ENCODE data around the gene POP4.
"Not testable (repeated sequence)": the region's sequence is repeated elsewhere in the genome, so short reads cannot be mapped to it uniquely, and the experiment has no call there.

POP4 gene, protein sequence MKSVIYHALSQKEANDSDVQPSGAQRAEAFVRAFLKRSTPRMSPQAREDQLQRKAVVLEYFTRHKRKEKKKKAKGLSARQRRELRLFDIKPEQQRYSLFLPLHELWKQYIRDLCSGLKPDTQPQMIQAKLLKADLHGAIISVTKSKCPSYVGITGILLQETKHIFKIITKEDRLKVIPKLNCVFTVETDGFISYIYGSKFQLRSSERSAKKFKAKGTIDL

DNA sequence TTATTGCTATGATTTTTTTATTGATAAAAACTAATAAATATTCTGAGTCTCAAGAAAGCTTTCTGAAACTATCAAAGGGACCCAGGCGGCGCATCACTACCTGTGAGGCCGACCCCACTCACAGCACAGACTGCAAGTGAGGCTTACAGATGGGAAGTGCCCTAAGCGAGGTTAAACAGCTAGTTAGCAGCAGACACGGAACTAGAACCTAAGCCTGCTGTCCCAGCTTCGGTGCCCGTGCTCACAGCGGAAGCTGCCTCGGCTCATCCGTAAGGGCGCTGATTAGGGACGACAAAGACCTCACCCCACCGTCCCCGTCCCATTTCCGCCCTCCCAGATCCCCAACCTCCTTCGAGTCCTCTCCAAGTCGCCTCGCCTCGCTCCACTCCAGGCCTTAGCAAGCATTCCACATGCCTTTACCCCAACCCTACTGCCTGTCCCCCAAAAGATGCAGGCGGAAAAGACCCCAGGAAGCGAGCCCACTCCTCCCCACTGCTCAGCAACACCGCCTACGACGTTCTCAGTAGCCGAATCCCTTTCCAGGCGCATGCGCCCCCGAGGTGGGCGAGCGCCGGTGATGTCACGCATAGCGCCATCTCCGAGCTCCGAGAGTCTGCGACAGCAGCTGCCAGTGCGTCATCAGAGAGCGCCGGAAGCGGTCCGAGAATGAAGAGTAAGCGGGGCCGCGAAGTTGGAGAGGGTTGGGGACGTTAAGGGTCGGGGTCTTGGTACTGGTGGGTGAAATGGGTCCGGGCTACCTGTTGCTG is at the start of gene POP4:
TSS of gene POP4 (plus strand) at position 631 of the 767 bp plus-strand sequence. CDS start at position 667, 36 bp downstream.
- peak; percentile 93 for DNase-seq

DNA sequence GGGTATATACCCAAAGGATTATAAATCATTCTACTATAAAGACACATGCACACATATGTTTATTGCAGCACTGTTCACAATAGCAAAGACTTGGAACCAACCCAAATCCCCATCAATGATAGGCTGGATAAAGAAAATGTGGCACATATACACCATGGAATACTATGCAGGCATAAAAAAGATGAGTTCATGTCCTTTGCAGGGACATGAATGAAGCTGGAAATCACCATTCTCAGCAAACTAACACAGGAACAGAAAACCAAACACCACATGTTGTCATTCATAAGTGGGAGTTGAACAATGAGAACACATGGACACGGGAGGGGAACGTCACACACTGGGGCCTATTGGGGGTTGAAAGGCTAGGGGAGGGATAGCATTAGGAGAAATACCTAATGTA is 47.0 kb upstream of the POP4 start:
- not testable (repeated sequence) for DNase-seq

DNA sequence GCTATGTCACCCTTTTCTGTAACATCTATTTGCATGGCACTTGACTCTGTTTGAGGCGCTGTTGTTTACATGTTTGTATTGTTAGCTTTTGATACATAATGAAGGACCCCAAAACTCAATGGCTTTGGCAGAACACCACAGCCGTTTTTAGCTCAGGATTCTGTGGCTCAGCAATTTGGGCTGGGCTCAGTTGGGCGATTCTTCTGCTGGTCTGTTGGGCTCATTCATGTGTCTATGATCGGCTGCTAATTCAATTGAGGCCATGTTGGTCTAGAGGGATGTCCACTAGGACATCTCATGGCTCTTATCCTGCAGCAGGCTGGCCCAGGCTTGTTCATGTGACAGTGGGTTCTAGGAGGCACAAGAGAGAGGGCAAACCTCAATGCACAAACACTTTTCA is 46.3 kb upstream of the POP4 start:
- no peak for DNase-seq

DNA sequence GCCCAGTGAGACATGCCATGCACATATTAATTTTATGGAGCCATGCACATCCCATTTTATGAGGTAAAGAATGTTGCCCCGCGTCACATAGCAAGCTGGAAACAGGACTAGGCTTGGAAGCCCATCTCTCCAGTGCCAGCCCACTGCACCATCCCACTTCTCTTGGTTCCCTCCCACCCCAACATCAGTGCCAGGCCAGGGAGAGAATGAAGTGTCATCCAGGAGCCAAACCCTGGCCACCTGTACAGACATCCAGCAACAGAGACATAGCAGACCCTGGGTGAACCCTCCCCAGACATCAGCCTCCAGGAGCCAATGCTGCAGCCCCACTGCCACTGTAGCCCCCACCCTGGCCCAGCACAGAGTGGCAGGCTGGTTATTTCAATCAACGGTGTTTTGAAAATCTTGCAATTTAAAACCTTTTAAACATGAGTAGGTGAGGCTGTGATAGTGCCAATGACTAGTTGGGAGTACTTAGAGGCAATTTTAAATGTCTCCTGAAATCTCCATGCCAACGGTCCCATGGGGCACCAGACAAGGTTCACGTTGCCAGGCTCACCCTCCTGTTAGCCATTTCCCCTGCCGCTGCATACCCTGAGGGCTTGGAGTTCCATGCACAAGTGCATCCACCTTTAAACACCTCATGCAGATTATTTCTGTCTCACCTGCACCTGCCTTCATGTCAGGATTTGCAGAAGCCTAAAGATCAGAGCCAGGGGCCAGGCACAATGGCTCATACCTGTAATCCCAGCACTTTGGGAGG is 45.6 kb upstream of the POP4 start:
- peak; percentile 93 for DNase-seq

DNA sequence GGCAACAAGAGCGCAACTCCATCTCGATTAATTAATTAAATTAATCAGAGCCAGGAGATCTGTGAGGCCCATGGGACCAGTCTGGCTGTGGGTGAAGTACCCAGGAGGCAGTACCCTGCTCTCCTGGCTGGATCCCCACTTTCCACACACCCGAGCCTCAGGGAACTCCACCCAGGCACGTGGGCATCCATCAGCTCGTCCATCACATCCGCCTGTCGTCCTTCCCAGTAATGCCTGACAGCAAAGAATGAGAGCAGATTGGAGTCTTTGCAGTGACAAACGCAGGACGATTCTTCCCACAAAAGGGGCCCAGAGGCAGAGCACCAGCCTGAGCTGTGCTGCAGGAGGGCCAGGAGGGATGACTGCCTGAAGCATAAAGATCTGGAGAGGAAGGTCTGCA is 44.5 kb upstream of the POP4 start:
- DNase-seq = no peak

DNA sequence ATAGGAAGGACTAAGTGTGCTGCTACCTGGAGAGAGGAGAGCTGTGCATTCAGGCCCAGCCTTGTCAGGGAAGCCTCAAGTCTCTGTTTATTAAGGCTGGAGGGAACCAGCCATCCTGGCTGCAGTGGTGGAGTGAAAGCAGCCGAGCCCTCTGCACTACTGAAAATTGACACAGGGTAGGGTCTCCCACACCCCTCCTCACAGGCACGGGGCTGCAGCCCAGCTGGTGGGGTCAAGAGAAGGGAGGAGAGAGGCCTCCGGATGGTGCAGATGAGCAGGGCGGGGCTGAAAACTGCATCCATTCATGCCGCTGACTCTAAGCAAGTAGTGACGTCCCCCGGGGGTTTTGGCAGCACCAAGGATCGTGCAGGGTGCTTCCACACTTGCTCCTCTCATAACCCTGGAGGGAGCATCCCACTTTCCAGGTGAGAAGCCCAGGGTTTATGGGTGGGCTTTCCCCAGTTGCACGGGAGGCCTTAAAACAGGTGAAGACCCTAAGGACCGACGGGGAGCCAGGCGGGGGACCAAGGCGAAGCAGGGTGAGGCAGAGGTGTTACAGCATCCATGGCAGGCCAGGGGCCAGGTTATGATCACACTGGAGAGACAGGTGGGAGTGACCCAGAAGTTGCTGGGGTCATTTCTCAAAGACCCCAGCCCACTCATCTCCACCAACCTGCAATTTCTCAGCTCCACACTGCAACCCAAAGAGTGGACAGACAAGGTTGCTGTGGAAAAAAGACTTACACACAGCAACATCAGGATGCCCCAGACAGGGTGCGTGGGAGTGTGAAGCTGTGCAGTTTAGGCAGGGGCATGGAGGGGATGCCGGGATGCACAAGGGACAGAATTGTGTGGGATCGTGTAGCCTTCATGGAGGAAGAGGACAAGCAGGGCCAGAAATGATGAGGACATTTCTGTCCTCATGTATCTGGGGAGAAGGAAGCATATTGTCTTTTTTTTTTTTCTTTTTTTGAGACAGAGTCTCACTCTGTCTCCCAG is 43.5 kb upstream of the POP4 start:
- DNase-seq = no peak

DNA sequence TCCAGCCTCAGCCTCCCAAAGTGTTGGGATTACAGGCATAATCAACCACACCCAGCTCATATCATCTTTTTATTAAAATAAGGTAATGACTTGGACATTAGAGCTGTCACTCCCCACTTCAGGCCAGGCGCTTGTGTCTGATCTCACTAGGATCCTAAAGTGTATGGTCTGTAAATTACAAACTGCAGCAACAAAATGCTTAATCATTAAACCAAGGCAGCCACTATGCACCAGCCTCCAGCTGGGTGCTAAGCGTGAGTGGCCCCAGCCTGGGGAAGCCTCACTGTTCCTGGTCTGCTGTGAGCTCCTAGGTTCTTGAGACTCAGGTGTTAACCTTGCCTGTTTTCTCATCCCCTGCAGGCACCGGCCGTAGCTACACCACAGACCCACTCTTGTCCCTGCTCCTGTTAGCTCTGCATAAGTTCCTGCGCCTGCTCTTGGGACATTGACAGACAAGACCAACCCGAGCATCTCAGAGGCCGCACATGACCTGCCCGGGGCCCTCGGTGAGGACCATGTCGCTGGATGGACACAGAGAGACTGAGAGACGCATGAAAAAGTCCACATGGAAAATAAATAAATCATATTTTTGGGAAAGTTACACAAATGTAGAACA is 42.5 kb upstream of the POP4 start:
- no peak for DNase-seq

DNA sequence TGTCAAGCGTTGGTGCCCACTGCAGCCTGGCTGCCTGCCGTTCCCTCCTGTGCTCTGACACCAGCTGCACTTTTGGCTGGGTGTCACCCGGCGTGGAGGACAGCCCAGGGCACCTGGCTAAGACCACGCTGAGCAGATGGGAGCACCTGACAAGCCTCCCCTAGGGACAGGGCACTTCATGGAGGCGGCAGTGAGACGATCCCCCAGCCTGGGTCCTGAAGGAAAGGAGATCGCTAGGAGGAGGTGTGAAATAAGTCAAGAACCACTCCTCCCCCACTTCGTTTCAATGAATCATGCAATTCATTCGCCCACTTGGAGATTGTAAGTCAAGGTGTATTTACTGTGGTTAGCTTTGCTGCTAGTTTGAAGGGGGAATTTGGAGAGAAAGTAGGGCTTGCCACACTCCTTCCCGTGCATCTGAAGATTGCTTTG is 41.5 kb upstream of the POP4 start:
- DNase-seq = peak; percentile 75

DNA sequence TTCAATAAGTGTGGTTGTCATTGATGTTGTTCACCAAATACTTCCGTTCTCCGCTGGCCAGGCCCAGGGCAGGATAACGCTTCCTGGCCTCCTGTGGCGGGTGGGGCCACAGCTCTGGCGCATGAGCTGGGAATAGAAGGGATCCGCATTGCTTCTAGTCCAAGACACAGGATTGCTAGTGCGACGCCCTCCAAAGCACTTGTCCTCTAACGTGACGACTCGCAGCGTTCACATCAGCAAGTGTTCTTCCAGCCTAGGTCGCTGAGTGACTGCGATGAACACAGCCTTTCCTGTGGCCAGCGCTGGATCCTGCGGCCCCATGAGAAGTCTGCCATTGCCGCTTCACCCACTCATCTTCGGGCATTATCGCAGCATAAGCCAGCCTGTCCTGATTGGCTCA is 40.9 kb upstream of the POP4 start:
- no peak for DNase-seq

DNA sequence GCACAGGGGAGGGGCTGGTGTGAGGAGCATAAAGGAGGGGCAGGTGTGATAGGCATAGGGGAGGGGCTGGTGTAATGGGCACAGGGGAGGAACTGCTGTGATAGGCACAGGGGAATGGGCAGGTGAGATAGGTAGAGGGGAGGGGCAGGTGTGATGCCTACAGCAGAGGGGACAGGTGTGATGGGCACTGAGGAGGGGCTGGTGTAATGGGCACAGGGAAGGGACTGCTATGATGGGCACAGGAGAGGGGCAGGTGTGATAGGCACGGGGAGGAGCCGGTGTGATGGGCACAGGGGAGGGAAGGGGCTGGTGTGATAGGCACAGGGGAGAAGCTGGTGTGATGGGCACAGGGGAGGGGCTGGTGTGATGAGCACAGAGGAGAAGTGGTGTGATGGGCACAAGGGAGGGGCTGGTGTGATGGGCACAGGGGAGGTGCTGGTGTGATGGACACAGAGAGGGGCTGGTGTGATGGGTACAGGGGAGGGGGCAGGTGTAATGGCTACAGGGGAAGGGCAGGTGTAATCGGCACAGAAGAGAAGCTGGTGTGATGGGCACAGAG is 39.5 kb upstream of the POP4 start:
- no peak for DNase-seq

DNA sequence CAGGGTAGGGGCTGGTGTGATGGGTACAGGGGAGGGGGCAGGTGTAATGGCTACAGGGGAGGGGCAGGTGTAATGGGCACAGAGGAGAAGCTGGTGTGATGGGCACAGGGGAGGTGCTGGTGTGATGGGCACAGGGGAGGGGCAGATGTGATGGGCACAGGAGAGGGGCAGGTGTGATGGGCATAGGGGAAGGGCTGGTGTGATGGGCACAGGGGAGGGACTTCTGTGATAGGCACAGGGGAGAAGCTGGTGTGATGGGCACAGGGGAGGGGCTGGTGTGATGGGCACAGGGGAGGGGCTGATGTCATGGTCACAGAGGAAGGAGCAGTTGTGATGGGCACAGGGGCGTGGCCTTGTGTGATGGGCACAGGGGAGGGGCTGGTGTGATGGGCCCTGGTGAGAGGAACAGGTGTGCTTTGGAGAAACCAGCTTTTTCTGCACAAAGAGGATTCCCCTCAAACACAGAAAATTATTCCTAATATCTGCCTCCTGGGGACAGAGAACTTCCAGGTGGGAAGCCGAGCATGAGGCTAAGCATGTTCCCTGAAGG is 38.6 kb upstream of the POP4 start:
- DNase-seq = peak; percentile 41

DNA sequence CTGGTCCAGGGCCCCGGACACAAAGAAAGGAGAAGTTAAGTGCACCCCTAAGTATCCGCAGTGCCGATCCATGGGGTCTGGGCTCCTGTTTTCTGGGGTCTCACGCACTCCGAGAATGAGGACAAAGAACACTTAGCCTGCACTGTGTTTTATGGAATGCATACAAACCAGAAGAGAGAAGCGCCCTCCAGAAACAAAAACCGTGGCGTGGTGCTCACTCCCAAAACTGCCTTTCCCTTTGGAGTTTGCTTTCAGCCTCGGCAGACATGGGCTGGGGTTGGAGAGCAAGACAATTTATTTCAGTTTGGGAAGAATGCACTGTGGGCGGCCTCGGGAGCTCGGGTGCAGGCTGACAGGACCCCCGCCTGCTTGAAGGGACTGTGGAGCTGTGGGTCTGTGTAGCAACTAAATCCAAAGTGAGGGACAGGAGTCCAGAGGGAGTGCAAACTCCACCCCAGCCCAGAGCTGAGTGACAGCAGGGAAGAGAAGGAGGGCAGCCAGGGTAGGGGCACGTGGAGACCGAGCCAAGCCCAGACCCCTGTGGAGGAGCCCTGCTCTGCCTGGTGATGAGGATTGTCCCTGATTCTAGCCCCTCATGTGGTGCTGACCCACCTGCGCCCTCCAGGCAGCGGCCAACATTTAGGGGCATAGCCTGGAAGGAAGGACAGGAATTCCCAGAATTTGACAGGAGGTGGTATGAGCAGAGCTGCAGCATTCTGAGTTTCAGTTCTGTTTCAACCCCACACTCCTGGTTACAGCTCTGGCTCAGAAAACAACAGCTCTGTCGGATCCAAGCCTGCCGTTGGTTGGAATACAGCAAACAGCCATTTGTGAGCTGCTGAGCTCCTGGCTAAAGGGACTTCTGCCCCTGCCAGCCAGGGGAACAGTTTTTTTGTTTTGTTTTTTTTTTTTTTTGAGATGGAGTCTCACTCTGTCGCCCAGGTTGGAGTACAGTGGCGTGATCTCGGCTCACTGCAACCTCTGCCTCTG is 37.8 kb upstream of the POP4 start:
- DNase-seq = no peak

DNA sequence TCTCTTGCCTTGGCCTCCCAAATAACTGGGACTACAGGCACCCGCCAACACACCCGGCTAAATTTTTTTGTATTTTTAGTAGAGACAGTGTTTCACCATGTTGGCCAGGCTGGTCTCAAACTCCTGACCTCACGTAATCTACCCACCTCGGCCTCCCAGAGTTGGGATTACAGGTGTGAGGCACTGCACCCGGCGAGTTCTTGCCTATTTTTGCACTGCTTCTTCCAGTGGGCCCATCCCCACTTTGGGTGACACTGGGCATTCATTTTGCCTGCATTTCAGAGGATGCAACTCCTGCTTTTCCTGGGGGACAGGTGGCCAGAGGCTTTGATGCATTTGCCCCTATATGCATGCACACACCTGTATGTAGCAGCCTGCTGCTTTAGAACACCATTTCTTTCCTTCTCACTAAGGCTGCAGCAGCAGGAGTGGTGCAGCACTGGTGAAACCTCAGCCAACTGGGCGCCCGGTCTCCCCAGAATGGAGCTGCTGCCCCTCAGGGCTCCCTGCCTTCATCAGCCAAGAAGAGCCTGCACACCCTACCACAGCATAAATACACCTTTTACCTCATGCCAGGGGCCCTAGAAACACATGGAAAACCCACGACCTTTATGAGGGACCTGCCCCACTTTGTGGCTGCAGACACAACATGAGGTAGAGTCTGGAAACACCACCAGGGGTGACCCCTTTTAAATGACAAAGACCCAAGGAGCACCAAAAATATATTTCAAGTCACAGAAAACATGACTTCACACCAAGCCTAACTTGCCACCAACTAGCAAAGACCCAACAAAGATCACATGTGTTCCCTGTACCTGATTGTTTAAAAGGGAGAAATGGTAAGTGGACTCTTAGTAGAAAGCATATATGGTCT is 36.8 kb upstream of the POP4 start:
- DNase-seq = no peak

DNA sequence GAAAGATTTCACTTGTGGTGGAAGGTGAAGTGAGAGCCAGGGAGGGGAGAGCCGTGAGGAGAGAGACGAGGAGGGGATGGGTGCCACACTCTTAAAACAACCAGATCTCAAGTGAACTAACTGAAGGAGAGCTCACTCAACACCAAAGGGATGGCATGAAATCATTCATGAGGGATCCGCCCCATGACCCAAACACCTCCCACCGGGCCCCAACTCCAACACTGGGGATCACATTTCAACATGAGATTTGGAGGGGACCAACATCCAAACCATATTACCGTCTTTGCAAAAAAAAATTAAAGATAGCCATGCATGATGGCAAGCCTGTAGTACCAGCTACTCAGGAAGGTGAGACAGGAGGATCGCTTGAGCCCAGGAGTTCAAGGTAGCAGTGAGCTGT is 34.9 kb upstream of the POP4 start:
- DNase-seq = no peak

DNA sequence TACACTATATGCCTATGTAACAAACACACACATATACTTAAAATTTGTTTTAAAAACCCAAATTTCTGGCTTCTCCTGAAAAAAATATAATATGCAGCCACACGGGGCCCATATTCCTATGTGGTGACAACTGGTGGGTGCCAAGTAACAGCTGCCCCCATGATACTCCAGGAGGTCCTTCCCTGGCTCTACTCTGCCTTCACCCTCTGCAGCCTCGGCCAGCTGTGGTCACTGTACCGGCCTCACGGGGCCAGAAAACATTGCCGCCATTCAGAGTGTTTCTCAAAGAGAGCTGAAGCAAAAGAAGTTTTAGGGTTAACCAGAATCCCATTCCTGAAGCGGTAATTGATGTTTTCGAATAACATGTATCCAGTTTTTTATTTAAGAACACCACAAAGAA is 32.6 kb upstream of the POP4 start:
- DNase-seq = no peak

DNA sequence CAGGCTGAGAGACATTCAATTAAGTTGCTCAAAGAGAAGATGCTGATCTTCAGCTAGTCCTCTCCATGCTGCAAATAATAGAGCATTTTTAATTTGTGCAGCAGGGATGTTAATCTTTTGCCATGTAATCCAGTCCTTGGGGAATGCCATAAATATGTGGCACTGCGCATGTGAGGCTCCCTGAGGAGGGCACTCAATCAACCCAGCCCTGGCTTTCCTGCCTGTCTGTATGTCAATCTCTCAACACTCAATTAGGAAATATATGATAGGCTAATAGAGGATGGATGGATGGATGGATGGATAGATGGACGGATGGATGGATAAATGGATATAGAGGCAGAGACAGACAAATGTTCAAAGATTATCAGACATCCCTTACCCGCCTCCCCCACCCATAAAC is 31.6 kb upstream of the POP4 start:
- DNase-seq = no peak

DNA sequence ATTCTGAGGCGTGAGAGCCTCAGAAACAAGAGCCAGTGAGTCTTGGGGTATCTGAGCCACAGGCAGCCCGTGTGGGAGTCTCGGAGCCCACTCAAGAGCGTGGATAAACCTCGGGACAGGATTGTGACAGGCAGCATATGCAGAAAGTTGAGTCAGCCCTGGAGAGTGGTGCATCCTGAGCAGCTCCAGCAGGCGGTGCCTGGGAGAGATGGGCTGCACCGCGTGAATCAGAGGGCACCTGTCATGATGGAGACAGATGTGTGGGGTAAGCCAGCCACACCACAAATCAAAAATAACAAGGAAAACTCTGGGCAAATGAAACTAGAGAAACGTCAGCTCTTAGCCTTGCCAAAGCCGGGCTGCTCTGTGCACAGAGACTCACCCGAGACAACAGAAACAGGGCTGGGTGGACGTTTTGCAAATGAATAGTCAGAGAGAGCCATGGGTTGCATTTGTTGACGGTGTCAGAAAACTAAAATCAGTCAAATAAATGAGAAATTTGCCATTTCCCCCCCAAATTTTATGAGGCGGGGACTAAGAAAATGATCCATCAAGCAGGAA is 30.0 kb upstream of the POP4 start:
- no peak for DNase-seq

DNA sequence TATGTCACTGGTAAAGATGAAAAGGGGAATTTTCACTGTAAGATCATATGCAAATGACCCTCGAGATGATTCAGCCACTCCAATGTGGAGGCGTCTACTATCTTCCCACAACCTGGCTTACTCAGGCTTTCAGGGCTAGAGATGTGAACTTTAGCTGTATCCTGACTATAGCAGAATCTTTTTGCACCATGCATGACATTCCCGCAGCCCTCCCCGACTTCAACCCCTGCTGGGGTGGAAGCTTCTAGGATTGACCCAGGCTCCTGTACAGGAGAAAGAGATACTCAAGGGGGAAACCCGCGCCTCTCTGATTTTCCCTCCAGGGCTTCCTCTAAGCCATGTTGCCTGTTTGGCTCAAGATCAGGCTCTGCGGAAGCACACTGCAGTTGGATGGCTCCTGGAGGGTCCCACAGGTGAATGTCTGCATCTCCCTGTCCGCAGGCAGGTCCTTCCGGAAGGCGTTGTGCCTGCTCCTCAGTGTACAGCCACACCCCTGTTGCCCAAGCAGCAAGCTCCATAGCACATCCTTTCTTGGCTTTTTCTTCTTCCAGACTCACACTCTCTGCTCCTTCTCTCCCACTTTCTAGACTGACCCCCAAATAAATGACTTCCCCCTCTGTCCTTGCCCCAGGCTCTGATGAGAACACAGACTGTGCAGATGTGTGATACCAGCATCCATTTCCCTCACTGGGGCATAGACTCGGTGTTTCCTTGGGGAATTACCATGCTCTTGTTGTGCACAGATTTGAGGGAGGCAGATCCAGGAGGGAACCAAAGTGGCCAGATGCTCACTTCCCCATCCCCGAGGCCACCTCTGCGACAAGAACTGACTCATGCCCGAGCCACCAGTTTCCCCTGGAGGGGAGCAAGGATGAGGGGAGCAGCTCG is 29.1 kb upstream of the POP4 start:
- DNase-seq = no peak
